ENCODE results near the gene TAS1R3. TPM values are rescaled to one million over a fixed set of nuclear protein-coding genes. Genes with fewer than 3 reads are reported as not detected.

Gene TAS1R3
- polyA plus RNA-seq, 1 donor from 2014 or later: 1.0 TPM

DNA sequence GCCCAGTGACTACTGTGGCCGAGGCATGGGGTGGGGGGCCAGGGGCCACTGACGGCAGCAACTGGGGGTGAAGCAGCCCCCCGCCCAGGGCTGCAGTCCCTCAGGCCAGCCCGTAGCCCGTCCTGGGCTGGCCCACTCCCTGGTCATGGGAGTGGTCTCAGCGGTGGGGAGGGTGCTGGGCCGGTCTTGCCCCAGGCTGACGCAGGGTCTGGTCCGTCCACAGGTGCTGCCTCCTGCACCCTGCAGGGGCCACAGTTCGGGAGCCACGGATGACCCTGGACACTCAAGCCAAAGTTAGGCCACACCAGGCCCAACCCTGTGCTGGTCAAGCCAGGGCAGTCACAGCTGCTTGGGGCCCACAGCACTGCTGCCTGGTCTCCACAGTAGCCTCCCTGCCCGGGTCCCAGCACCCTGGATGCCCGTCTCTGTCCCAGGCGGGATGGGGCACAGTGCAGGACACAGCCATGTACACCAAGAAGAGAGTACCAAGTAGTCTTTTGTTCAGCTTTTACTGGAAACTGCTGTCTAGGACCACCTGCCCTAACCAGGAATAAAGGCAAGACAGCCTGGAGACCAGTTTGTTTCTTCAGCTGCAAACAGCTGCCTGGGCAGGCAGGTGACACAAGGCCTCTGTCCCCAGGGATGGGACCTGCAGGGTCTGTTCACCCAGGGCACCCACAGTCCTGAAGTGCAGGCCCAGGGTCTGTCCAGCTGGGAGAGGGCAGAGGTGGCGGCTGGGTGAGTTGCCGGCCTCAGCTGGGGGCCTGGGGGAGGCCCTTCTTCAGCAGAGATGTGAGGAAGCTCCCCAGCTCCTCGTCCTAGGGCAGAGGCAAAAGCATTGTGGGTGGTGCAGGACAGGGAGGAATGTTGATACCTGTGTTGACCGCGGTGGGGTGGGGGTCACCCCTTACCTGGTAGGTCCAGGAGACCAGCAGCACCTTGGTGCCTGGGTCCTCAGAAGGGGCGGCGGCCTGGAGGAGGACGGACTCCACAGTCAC, 19.7 kb upstream of the TAS1R3 start:
- H3F3A ChIP-seq (ENCODE audit: insufficient read depth, low read length, poor library complexity, severe bottlenecking): no peaks in the 10 kb centered on the region
- no peaks in the 10 kb centered on the region for H3K9me2 ChIP-seq (ENCODE audit: insufficient read depth, low read length)
- no peak overlapping the region for H3K4me2 ChIP-seq (ENCODE audit: low read length)
- peaks cover 11% of the 10 kb centered on the region for H3K79me2 ChIP-seq (replicated peaks; ENCODE audit: insufficient read depth, low read length)
- no peaks in the 10 kb centered on the region for H3K9me3 ChIP-seq (ENCODE audit: low read length)
- no peak overlapping the region for H3K27ac ChIP-seq (ENCODE audit: low read length)
- no peaks in the 10 kb centered on the region for H3K36me3 ChIP-seq (ENCODE audit: insufficient read depth, low read length)
- no peaks in the 10 kb centered on the region for H3K27me3 ChIP-seq (ENCODE audit: insufficient read depth, low read depth, low read length)
- no peaks in the 10 kb centered on the region for H4K20me1 ChIP-seq (ENCODE audit: insufficient read depth)
- H3K4me3 ChIP-seq (ENCODE audit: low read length): no peak overlapping the region
- TF ChIP-seq SMC3 (conservative IDR thresholded peaks at IDR 0.05; ENCODE audit: poor library complexity) (no peak), MXI1 (conservative IDR thresholded peaks at IDR 0.05; ENCODE audit: poor library complexity, severe bottlenecking) (no peak), TAF1 (IDR thresholded peaks at IDR 0.05; ENCODE audit: low read depth) (no peak), POLR2AphosphoS5 (IDR thresholded peaks at IDR 0.05) (no peak), EZH2 (IDR thresholded peaks at IDR 0.05; ENCODE audit: borderline replicate concordance, insufficient read depth, low read length, poor library complexity, severe bottlenecking) (no peak), EP300 (conservative IDR thresholded peaks at IDR 0.05; ENCODE audit: poor library complexity, severe bottlenecking) (no peak), RAD21 (conservative IDR thresholded peaks at IDR 0.05) (no peak)
- TF ChIP-seq, protein P1, sequence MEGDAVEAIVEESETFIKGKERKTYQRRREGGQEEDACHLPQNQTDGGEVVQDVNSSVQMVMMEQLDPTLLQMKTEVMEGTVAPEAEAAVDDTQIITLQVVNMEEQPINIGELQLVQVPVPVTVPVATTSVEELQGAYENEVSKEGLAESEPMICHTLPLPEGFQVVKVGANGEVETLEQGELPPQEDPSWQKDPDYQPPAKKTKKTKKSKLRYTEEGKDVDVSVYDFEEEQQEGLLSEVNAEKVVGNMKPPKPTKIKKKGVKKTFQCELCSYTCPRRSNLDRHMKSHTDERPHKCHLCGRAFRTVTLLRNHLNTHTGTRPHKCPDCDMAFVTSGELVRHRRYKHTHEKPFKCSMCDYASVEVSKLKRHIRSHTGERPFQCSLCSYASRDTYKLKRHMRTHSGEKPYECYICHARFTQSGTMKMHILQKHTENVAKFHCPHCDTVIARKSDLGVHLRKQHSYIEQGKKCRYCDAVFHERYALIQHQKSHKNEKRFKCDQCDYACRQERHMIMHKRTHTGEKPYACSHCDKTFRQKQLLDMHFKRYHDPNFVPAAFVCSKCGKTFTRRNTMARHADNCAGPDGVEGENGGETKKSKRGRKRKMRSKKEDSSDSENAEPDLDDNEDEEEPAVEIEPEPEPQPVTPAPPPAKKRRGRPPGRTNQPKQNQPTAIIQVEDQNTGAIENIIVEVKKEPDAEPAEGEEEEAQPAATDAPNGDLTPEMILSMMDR (IDR thresholded peaks at IDR 0.05; ENCODE audit: poor library complexity, severe bottlenecking): no peak
- TF ChIP-seq, protein P2, sequence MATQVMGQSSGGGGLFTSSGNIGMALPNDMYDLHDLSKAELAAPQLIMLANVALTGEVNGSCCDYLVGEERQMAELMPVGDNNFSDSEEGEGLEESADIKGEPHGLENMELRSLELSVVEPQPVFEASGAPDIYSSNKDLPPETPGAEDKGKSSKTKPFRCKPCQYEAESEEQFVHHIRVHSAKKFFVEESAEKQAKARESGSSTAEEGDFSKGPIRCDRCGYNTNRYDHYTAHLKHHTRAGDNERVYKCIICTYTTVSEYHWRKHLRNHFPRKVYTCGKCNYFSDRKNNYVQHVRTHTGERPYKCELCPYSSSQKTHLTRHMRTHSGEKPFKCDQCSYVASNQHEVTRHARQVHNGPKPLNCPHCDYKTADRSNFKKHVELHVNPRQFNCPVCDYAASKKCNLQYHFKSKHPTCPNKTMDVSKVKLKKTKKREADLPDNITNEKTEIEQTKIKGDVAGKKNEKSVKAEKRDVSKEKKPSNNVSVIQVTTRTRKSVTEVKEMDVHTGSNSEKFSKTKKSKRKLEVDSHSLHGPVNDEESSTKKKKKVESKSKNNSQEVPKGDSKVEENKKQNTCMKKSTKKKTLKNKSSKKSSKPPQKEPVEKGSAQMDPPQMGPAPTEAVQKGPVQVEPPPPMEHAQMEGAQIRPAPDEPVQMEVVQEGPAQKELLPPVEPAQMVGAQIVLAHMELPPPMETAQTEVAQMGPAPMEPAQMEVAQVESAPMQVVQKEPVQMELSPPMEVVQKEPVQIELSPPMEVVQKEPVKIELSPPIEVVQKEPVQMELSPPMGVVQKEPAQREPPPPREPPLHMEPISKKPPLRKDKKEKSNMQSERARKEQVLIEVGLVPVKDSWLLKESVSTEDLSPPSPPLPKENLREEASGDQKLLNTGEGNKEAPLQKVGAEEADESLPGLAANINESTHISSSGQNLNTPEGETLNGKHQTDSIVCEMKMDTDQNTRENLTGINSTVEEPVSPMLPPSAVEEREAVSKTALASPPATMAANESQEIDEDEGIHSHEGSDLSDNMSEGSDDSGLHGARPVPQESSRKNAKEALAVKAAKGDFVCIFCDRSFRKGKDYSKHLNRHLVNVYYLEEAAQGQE (IDR thresholded peaks at IDR 0.05; ENCODE audit: borderline replicate concordance): no peak
- H2AFZ ChIP-seq (ENCODE audit: low read depth, low read length): no peak overlapping the region
- H3K9ac ChIP-seq (ENCODE audit: low read length): no peak overlapping the region

DNA sequence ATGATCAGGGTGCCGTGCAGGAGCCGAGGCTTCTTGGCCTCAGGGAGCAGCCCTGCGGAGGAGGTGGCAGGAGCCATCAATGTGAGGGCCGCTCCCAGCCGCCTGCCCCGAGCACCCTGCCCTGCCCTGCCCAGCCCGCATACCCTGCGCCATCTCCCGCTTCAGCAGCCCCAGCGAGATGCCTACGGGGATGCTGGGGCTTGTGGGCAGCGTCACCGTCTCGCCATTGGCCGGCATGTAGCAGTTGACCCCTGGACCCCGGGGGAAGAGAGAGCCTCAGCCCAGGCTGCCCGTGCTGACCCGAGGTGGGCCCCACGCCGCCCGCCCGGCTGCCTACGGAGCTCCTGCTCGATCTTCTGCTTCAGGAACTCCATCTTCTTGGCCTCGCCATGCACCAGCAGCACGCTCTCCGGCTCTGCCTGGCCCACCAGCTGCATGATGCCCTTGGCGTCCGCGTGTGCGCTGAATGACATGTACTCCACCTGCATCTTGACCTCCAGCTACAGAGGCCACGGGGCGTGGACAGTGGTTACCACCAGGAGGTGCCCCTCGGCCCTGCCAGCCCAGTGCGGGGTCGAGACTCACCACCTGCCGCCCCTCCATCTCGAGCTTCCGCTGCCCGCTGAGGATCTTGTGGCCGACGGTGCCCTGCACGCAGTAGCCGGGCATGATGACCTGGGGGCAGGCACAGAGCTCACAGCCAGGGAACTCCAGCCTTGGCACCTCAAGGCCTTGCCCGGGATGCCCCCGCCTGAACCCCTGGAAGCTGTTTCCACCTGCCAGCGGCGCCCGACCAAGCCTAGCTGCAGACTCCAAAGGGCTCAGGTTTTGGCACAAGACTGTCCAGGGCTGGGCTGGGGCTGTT, 18.4 kb upstream of the TAS1R3 start:
- Histone ChIP-seq H3K9me3 (ENCODE audit: low read length) (no peaks in the 10 kb centered on the region), H3K27ac (ENCODE audit: low read length) (no peak overlapping the region), H3K79me2 (replicated peaks; ENCODE audit: insufficient read depth, low read length) (no peaks in the 10 kb centered on the region), H2AFZ (ENCODE audit: low read depth, low read length) (no peak overlapping the region), H3K27me3 (ENCODE audit: insufficient read depth, low read depth, low read length) (no peaks in the 10 kb centered on the region), H3K36me3 (ENCODE audit: insufficient read depth, low read length) (no peaks in the 10 kb centered on the region), H3F3A (ENCODE audit: insufficient read depth, low read length, poor library complexity, severe bottlenecking) (no peaks in the 10 kb centered on the region), H3K4me3 (ENCODE audit: low read length) (no peak overlapping the region), H3K9ac (ENCODE audit: low read length) (no peak overlapping the region), H3K4me2 (ENCODE audit: low read length) (no peak overlapping the region), H4K20me1 (ENCODE audit: insufficient read depth) (no peaks in the 10 kb centered on the region), H3K9me2 (ENCODE audit: insufficient read depth, low read length) (no peaks in the 10 kb centered on the region)
- TF ChIP-seq SMC3 (conservative IDR thresholded peaks at IDR 0.05; ENCODE audit: poor library complexity) (no peak), TAF1 (IDR thresholded peaks at IDR 0.05; ENCODE audit: low read depth) (no peak), RAD21 (conservative IDR thresholded peaks at IDR 0.05) (no peak), POLR2AphosphoS5 (IDR thresholded peaks at IDR 0.05) (no peak), EZH2 (IDR thresholded peaks at IDR 0.05; ENCODE audit: borderline replicate concordance, insufficient read depth, low read length, poor library complexity, severe bottlenecking) (no peak), MXI1 (conservative IDR thresholded peaks at IDR 0.05; ENCODE audit: poor library complexity, severe bottlenecking) (no peak), EP300 (conservative IDR thresholded peaks at IDR 0.05; ENCODE audit: poor library complexity, severe bottlenecking) (no peak)
- TF ChIP-seq, protein P2 (IDR thresholded peaks at IDR 0.05; ENCODE audit: borderline replicate concordance): no peak
- TF ChIP-seq, protein P1 (IDR thresholded peaks at IDR 0.05; ENCODE audit: poor library complexity, severe bottlenecking): no peak

Data from neural cell (in vitro differentiated cells).